PC-3 (cell line): ENCODE data around the gene ATXN2L.

Source experiments
- CTCF ChIP-seq: fragments of 300-600 bp; sonication (generic); conservative IDR thresholded peaks from 2 replicates; pipeline ENCODE4 v1.5.1; 2017; ENCODE audit warnings: antibody characterized with exemption, low read depth, mild to moderate bottlenecking, low read length
- EZH2 ChIP-seq: fragments of 300-600 bp; sonication (generic); IDR thresholded peaks from one replicate; pipeline ENCODE4 v1.6.1; 2017; ENCODE audit warnings: antibody characterized with exemption, mild to moderate bottlenecking, low read length; ENCODE audit not compliant: unreplicated experiment

- TF ChIP-seq CTCF (no peak), EZH2 (no peak)
Measured at GRCh38 chr16:28883221-28883996, 60.6 kb downstream of the ATXN2L start.
